GM19351 (cell line): ENCODE results near the gene PSMD12.
"Not testable (repeated sequence)": the region's sequence is repeated elsewhere in the genome, so short reads cannot be mapped to it uniquely, and the experiment has no call there.

ENCODE experiments used
- ATAC-seq: cut with Tn5 transposase; IDR thresholded peaks from one replicate; pipeline ENCODE4 v1.9.1; 2021; ENCODE audit warnings: mild to moderate bottlenecking, moderate library complexity; ENCODE audit not compliant: unreplicated experiment

Gene PSMD12

GRCh38 chr17:67359960-67360791 is 6.2 kb downstream of the PSMD12 start:
- ATAC-seq = no peak

DNA sequence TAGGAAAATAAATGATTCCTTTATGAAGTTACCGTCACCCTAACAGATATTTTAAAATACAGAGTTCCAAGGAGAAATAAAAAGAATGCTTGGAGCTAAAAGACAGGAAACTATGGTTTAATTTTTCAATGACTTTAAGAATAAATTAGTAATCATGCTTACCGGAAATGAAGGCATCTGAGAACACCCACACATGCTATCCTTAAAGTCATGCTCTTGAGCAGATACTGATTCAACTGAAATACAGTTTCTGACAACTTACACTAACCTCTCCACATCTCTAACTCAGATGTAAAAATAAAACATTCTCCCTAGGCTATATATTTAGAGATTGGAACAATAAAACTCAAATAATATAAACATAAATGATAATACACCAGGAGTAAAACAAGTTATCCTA is 7.8 kb downstream of the PSMD12 start:
- no peak for ATAC-seq

DNA sequence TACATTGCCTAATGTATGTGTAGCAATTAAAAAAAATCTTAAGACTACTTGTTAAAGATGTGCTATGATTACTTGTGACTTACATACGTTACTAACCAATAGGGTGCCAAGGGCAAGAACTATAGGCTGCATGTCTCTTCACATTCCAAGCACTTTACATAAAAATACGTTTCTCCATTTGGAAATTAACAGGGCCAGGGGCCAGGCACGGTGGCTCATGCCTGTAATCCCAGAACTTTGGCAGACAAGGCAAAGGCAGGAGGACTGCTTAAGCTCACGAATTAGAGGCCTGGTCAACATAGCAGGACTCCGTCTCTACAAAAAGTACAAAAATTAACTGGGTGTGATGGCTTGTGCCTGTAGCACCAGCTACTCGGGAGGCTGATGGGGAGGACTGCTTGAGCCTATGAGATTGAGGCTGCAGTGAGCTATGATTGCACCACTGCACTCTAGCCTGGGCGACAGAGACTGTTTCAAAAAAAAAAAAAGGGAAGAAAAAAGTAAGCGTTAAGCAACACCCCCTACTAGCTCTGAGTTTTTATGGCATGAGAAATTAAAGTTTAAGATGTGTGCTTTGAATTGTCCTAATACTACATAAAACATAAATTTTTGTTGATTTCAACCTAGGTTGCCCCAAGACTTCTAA is 12.3 kb downstream of the PSMD12 start:
- ATAC-seq = no peak

GRCh38 chr17:67353161-67353560 is 13.2 kb downstream of the PSMD12 start:
- ATAC-seq = no peak

DNA sequence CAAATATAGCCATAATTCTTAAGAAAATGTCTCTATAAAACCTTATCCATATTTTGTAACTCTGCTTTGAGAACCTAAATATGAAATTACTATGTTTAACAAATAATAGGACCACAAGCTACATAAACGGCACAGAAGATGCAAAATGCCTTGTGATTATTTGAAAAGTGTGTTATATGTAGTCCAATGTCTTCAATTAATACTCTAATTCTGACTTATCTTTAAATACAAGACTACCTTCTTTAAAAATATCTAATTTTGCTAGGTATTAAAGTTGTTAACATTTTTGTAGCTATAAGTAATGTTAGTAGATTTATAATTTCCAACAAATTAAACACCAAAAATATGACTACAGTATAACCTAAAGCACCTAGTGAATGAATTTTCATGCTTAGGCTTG is 17.0 kb downstream of the PSMD12 start:
- ATAC-seq = no peak

- ATAC-seq = no peak
Measured at GRCh38 chr17:67347826-67348225, 18.6 kb downstream of the PSMD12 start.

DNA sequence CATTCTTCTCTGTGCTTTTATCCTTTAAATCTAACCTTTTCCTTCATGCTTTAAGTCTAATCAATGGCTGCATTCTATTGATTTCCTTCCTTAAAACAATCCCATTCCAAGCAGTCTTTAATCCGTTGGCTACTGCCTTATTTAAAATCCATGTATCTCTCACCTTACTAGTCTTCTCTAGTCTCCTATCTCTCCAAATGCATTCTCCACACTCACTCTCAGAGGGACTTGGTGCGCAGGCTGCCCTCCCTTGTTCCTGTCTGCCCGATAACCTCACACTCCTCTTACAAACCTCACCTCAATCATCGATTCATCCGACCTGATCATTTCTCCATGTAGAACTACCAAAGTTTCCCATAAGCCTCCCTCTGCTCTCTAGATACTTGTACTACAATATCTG is 23.1 kb downstream of the PSMD12 start:
- ATAC-seq = no peak

DNA sequence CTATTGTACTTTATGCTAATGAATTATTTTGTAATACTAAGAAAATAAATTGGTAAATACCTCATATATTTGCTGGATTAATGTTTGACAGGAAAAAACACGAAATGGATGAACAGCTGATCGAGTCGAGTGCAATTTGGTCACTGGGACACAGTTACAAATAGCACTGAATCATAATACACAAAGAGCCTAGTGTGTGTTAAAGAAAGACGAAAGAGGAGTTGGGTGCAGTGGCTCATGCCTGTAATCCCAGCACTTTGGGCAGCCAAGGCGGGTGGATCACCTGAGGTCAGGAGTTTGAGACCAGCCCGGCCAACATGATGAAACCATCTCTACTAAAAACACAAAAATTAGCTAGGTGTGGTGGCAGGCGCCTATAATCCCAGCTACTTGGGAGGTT is 28.0 kb downstream of the PSMD12 start:
- ATAC-seq = not testable (repeated sequence)

- ATAC-seq = no peak
Measured at GRCh38 chr17:67336859-67337258, 29.5 kb downstream of the PSMD12 start.

- ATAC-seq = no peak
Measured at GRCh38 chr17:67335245-67335835, 31.0 kb downstream of the PSMD12 start.

GRCh38 chr17:67332162-67332508 is 34.2 kb downstream of the PSMD12 start:
- ATAC-seq = not testable (repeated sequence)

DNA sequence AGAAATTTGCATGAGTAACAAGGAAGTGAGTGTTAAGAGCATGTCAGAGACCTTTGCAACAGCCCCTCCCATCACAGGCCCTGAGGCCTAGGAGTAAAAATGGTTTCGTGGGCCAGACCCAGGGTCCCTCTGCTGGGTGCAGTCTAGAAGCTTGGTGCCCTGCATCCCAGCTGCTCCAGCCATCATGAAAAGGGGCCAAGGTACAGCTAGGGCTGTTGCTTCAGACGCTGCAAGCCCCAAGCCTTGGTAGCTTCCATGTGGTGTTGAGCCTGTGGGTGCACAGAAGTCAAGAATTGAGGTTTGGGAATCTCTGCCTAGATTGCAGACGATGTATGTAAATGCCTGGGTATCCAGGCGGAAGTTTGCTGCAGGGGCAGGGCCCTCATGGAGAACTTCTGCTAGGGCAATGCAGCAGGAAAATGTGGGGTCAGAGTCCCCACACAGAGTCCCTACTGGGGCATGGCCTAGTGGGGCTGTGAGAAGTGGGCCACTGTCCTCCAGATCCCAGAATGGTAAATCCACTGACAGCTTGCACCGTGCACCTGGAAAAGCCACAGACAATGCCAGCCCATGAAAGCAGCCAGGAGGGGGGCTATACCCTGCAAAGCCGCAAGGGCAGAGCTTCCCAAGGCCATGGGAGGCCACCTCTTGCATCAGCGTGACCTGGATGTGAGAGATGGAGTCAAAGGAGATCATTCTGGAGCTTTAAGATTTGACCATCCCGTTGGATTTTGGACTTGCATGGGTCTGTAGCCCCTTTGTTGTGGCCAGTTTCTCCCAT is 34.8 kb downstream of the PSMD12 start:
- ATAC-seq = not testable (repeated sequence)

- ATAC-seq = no peak
Measured at GRCh38 chr17:67328026-67328425, 38.4 kb downstream of the PSMD12 start.

DNA sequence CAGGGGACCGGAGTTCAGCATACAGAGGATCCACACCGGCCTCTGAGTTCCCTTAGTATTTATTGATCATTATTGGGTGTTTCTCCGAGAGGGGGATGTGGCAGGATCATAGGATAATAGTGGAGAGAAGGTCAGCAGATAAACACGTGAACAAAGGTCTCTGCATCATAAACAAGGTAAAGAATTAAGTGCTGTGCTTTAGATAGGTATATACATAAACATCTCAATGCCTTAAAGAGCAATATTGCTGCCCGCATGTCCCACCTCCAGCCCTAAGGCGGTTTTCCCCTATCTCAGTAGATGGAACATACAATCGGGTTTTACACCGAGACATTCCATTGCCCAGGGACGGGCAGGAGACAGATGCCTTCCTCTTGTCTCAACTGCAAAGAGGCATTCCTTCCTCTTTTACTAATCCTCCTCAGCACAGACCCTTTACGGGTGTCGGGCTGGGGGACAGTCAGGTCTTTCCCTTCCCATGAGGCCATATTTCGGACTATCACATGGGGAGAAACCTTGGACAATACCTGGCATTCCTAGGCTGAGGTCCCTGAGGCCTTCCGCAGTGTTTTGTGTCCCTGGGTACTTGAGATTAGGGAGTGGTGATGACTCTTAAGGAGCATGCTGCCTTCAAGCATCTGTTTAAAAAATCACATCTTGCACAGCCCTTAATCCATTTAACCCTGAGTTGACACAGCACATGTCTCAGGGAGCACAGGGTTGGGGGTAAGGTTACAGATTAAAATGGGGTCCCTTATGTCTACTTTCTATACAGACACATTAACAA is 39.2 kb downstream of the PSMD12 start:
- not testable (repeated sequence) for ATAC-seq

GRCh38 chr17:67326440-67326839 is 39.9 kb downstream of the PSMD12 start:
- ATAC-seq = no peak

DNA sequence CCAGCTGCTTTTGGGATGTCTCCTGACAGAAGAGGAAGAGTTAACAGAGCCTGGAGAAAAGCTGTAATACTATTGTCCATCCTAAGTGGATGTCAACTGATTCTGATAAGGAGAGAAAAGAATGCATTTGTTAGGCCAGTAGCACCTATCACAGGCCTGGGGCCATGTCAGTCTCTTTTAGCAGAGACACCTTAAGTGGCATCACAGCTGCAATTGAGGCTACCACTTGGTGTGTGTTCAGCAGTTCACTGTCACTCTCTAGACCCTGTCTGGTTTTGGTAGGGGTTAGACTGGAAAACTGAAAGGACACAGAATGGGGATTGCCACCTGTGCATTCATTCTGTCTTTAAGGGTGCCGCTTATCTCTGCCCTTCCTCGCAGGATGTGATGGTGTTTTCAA is 42.0 kb downstream of the PSMD12 start:
- no peak for ATAC-seq

DNA sequence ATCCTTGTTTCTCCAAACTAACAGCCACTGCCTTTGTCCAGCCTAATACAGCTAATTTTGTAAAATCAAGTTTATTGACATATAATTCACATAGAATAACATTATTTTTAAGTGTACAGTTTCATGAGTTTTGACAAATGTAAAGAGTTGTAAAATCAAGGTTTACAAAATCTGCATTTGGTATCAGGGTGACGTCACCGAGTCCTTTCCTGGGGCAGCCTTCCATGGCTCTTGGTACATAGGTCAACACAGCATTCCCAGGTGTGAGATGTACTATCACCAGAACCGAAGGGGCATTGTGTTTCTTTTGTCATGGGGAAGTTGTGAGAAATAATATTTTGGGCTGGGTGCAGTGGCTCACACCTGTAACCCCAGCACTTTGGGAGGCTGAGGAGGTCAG is 42.9 kb downstream of the PSMD12 start:
- ATAC-seq = no peak

GRCh38 chr17:67322042-67322787 is 44.2 kb downstream of the PSMD12 start:
- no peak for ATAC-seq

GRCh38 chr17:67321486-67321885 is 44.9 kb downstream of the PSMD12 start:
- not testable (repeated sequence) for ATAC-seq

GRCh38 chr17:67316781-67317180 is 49.6 kb downstream of the PSMD12 start:
- no peak for ATAC-seq
